HL-60 (cell line): ENCODE results near the gene AKR1C4.

ENCODE experiments used
- CTCF ChIP-seq: IDR thresholded peaks from one replicate; pipeline ENCODE4 v1.5.1; 2011; ENCODE audit warnings: low read length, control low read depth, inconsistent platforms; ENCODE audit not compliant: insufficient read depth
- REST ChIP-seq: IDR thresholded peaks from 2 replicates; pipeline ENCODE4 v1.6.1; 2012; ENCODE audit warnings: low read depth; ENCODE audit not compliant: insufficient replicate concordance

GRCh38 chr10:5216801-5217200 is 20.2 kb downstream of the AKR1C4 start:
- no peak for TF ChIP-seq CTCF
- TF ChIP-seq REST, result no peak
